Activated naive CD8-positive, alpha-beta T cell treated with anti-CD3 and anti-CD28 coated beads, Interleukin-2, amount 10 ng/mL, durations not matched to agents 7 days and 5 days (primary cell): ENCODE measurements around the gene RYR1. TPM values are rescaled to one million over a fixed set of nuclear protein-coding genes. Genes with fewer than 3 reads are reported as not detected.
A peak's percentile ranks its signal among the peaks of the same experiment; 100 is the strongest.
"Not testable (repeated sequence)": the region's sequence is repeated elsewhere in the genome, so short reads cannot be mapped to it uniquely, and the experiment has no call there.

Experiments
- ATAC-seq: fragments of 150-1000 bp; cut with Tn5 transposase; one replicate; pipeline ENCODE4 v1.10.0; 2021; ENCODE audit warnings: low read depth, moderate library complexity
- POLR2A ChIA-PET: fragments of 350-600 bp; sonication (Branson Sonifier 250); formaldehyde crosslinking; loops from one replicate; lab custom pipeline; 2021; ENCODE audit warnings: antibody characterized with exemption; lab: Charles Lee
- DNase-seq: peaks from one replicate; pipeline ENCODE4 v3.0.0; 2021
- H3K27ac Mint-ChIP-seq: one replicate; pipeline ENCODE4 v1.8.0; 2022; ENCODE audit warnings: mild to moderate bottlenecking, mixed read lengths
- H3K27me3 Mint-ChIP-seq: one replicate; pipeline ENCODE4 v1.8.0; 2022; ENCODE audit warnings: mild to moderate bottlenecking, moderate library complexity, mixed read lengths
- H3K36me3 Mint-ChIP-seq: one replicate; pipeline ENCODE4 v1.8.0; 2021; ENCODE audit warnings: mild to moderate bottlenecking, mixed read lengths
- H3K4me1 Mint-ChIP-seq: one replicate; pipeline ENCODE4 v1.8.0; 2021; ENCODE audit warnings: mixed read lengths
- H3K4me3 Mint-ChIP-seq: one replicate; pipeline ENCODE4 v1.8.0; 2022; ENCODE audit warnings: mild to moderate bottlenecking, moderate library complexity, mixed read lengths
- H3K9me3 Mint-ChIP-seq: one replicate; pipeline ENCODE4 v1.8.0; 2021; ENCODE audit warnings: mixed read lengths
- total RNA-seq, 2 experiments: library from RNA; stranded (reverse); gene quantifications; one replicate each; pipeline ENCODE4 v1.2.3, GENCODE V29; 2021

The RYR1 gene
- total RNA-seq, 2 experiments from 2014 or later: 2.9 to 3.5 TPM

DNA sequence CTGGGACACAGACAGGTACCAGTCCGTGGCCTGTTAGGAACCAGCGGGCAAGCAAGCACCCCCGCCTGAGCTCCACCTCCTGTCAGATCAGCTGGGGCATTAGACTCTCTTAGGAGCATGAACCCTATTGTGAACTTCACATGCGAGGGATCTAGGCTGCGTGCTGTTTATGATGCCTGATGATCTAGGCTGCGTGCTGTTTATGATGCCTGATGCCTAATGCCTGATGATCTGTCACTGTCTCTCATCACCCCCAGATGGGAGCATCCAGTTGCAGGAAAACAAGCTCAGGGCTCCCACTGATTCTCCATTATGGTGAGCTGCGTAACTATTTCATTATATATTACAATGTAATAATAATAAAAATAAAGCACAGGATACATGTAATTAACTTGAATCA lies 11.1 kb upstream of the RYR1 start:
- Mint-ChIP-seq H3K27ac (no peak overlapping the region), H3K4me1 (peaks cover 15% of the 10 kb centered on the region), H3K9me3 (no peaks in the 10 kb centered on the region), H3K27me3 (peaks cover 5% of the 10 kb centered on the region), H3K4me3 (no peak overlapping the region), H3K36me3 (no peaks in the 10 kb centered on the region)
- ATAC-seq: no peak
- DNase-seq: no peak
- POLR2A ChIA-PET: no interaction called here

DNA sequence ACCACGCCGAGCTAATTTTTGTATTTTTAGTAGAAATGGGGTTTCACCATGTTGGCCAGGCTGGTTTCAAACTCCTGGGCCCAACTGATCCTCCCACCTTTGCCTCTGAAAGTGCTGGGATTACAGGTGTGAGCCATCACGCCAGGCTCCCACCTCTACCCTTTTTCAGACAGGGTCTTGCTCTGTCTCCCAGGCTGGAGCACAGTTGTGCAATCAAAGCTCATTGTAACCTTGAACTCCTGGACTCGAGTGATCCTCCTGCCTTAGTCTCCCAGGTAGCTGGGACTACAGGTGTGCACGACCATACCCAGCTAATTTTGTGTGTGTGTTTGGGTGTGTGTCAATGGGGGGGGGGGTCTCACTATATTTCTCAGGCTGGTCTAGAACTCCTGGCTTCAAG lies 9.2 kb upstream of the RYR1 start:
- Mint-ChIP-seq H3K4me1 (peaks cover 5% of the 10 kb centered on the region), H3K36me3 (no peaks in the 10 kb centered on the region), H3K4me3 (no peak overlapping the region), H3K9me3 (no peaks in the 10 kb centered on the region), H3K27me3 (peaks cover 13% of the 10 kb centered on the region), H3K27ac (no peak overlapping the region)
- DNase-seq (no peak), ATAC-seq (no peak)
- POLR2A ChIA-PET: interaction anchor here (0.7 kb wide), 1 partner anchor 193 kb away, joined by 4 read pairs; no protein-coding TSS in a partner anchor

DNA sequence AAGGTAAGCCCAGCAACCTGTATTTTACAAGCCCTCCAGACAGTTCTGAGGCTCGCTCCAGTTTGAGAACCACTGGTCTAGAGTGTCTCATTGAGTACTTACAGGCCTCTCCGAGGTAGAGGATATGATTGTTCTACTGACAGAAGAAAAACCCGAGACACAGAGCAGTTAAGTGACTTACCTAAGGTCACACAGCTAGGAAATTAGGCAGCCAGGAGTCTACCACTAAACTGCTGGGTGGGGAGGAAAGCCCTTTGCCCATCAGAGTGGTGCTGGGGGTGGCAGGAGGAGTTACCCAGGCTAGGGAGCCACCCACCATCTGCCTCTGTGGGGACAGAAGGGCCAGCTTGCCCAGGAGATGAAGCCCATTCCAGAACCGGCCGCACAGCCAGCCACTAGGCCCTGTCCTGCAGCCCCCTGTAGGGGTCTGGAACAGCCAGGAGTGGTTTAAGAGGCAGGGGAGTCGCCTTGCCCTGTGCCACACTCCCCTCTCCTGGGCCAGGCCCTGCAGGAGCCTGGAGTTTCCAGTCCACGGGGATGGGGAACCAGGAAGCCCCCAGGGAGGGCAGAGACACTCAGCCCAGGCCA lies 8.2 kb upstream of the RYR1 start:
- H3K36me3 Mint-ChIP-seq: no peaks in the 10 kb centered on the region
- ATAC-seq (no peak), DNase-seq (no peak)
- peaks cover 13% of the 10 kb centered on the region for H3K27me3 Mint-ChIP-seq
- peak overlapping the region; percentile 50 for H3K4me3 Mint-ChIP-seq
- H3K27ac Mint-ChIP-seq: peak overlapping the region; percentile 58
- peaks cover 5% of the 10 kb centered on the region for H3K4me1 Mint-ChIP-seq
- POLR2A ChIA-PET: interaction anchor here (0.6 to 1.5 kb wide), 4 partner anchors 15 to 192 kb away, joined by 3 to 5 read pairs (median 4); partner anchors contain the start of gene FAM98C
- no peaks in the 10 kb centered on the region for H3K9me3 Mint-ChIP-seq

DNA sequence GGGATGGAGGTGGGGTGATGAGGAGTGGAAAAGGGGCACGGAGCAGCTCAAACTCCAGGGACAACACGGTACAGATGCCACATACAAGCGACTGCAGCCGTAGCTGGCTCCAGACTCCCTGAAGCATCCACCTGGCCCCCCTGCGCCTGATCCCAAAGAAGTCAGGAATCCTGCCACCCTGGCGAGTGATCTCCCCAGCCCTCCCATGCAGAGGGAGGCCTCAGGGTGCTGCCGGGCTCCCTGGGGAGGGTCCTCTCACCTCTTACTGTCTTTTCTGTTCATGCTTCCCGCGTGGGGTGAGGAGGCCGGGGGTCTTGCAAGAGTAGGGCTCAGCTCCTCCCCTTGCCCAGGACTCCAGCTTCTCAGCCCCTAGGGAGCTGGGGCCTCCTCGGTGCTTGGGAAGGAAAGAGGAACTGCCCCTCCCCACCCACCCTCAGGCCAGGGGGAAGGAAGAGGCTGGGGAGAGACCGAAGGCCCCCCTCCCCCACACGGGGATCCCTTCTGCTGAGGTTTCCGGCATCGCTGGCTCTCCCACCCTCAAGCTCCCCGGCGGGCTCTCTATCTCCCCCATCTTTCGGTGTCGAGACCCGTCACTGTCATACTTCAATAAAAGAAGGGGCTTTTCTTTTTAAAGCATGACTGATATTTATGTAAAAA lies 7.6 kb upstream of the RYR1 start, which contains the start of gene RASGRP4:
Gene RASGRP4 (minus strand): TSS at position 410 of the 657 bp plus-strand sequence. CDS start 128 bp downstream, at position 282.
- no peaks in the 10 kb centered on the region for H3K36me3 Mint-ChIP-seq
- no peaks in the 10 kb centered on the region for H3K9me3 Mint-ChIP-seq
- ATAC-seq (peak; percentile 74), DNase-seq (peak; percentile 53)
- H3K27me3 Mint-ChIP-seq: peaks cover 19% of the 10 kb centered on the region
- H3K4me3 Mint-ChIP-seq: peak within 1 kb of the TSS; percentile 69
- H3K4me1 Mint-ChIP-seq: peaks cover 5% of the 10 kb centered on the region
- H3K27ac Mint-ChIP-seq: peak within 1 kb of the TSS; percentile 58
- POLR2A ChIA-PET: interaction anchor here (0.7 to 1.5 kb wide), 2 partner anchors 23 to 236 kb away, joined by 3 to 5 read pairs; partner anchors contain the start of gene FAM98C

DNA sequence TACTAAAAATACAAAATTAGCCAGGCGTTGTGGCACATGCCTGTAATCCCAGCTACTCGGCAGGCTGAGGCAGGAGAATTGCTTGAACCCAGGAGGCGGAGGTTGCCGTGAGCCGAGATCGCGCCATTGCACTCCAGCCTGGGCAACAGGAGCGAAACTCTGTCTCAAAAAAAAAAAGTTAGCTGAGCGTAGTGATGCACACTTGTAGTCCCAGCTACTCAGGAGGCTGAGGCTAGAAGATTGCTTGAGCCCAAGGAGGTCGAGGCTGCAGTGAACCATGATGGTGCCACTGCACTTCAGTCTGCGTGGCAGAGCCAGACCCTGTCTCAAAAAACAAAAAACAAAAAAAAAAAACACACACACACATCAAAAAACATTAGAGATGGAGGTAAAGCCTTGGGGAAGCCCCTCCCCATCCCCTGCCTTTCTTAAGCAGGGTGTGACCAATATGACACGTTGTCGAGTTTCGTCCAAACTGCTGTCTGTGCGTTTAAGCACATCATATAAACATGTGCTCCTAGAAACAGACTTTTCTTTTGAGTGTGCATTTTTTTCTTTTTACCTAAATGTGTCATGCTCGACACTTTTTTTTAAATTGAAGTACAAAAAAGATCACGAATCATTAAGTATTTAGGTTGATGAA lies 6.3 kb upstream of the RYR1 start:
- not testable (repeated sequence) for H3K4me1 Mint-ChIP-seq, H3K4me3 Mint-ChIP-seq, ATAC-seq, DNase-seq, H3K27ac Mint-ChIP-seq, H3K9me3 Mint-ChIP-seq, H3K36me3 Mint-ChIP-seq
- peaks cover 19% of the 10 kb centered on the region for H3K27me3 Mint-ChIP-seq
- POLR2A ChIA-PET: interaction anchor here (0.7 kb wide), 1 partner anchor 1822 kb away, joined by 4 read pairs; the partner anchor contains the start of gene ZNF382

DNA sequence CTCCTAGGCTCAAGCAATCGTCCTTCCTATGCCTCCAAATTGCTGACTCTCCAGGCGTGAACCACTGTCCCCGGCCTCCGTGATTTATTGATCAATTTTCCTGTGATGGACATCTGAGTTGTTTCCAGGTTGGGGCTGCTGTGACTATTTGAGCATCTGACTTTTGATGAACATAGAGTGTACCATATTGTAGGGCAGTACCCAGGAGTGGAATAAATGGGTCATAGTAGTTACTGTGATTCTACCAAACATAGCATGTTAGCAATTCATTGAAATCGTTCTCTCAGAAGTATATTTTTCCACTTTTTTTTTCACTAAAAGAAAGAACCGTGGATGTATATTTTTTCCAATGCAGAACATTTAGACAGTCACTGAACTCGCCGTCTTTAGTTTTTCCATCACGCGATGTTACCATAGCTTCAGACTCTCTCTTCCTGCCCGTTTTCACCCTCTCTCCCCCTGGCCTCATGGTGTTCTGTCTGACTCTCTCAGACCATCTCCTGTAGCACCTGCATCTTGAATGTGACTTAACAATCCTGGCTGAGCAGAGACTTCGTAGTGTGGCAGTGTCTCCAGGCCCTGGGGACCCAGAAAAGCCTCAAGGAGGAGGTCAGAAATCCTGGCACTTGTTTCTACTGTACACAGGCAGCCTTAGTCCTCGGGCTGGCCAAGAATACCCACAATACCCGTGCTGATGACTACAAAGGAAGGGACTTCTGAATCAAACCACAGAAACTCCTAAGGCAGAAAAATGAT lies 4.3 kb upstream of the RYR1 start:
- ATAC-seq: no peak
- peaks cover 9% of the 10 kb centered on the region for H3K4me1 Mint-ChIP-seq
- H3K36me3 Mint-ChIP-seq: no peaks in the 10 kb centered on the region
- H3K4me3 Mint-ChIP-seq: no peak overlapping the region
- H3K27ac Mint-ChIP-seq: no peak overlapping the region
- POLR2A ChIA-PET: no interaction called here
- H3K9me3 Mint-ChIP-seq: no peaks in the 10 kb centered on the region
- no peak for DNase-seq
- H3K27me3 Mint-ChIP-seq: peaks cover 28% of the 10 kb centered on the region

DNA sequence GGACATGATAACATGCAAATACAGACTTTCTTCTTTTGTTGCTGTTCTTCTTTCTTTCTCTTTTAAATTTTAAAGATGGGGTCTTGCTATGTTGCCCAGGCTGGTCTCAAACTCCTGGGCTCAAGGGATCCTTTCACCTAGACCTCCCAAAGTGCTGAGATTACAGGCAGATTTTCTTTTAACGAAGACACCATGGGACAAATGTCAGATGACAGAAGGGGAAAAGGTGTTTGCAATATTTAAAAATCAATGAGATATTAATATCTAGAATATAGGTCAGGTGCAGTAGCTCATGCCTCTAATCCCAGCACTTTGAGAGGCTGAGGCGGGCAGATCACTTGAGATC lies 3.7 kb upstream of the RYR1 start:
- H3K4me1 Mint-ChIP-seq: peaks cover 11% of the 10 kb centered on the region
- H3K4me3 Mint-ChIP-seq: no peak overlapping the region
- no peak for DNase-seq
- peaks cover 31% of the 10 kb centered on the region for H3K27me3 Mint-ChIP-seq
- no peaks in the 10 kb centered on the region for H3K36me3 Mint-ChIP-seq
- no peak for ATAC-seq
- H3K9me3 Mint-ChIP-seq: no peaks in the 10 kb centered on the region
- no peak overlapping the region for H3K27ac Mint-ChIP-seq
- POLR2A ChIA-PET: no interaction called here

DNA sequence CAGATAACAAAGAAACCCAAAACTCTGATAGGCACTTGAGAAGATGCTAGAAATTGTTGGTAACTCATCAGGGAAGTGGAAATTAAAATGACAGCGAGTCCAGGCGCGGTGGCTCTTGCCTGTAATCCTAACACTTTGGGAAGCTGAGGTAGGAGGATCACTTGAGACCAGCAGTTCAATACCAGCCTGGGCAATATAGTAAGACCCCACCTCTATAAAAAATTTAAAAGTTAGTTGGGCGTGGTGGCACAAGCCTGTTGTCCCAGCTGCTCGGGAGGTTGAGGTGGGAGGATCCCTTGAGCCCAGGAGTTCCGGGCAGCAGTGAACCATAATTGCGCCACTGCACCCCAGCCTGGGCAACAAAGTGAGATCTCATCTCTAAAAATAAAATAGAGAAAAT lies 2.6 kb upstream of the RYR1 start:
- ATAC-seq: no peak
- peaks cover 33% of the 10 kb centered on the region for H3K27me3 Mint-ChIP-seq
- POLR2A ChIA-PET: no interaction called here
- H3K4me1 Mint-ChIP-seq: peaks cover 8% of the 10 kb centered on the region
- DNase-seq: no peak
- H3K27ac Mint-ChIP-seq: no peak overlapping the region
- no peaks in the 10 kb centered on the region for H3K9me3 Mint-ChIP-seq
- H3K4me3 Mint-ChIP-seq: no peak overlapping the region
- H3K36me3 Mint-ChIP-seq: no peaks in the 10 kb centered on the region

DNA sequence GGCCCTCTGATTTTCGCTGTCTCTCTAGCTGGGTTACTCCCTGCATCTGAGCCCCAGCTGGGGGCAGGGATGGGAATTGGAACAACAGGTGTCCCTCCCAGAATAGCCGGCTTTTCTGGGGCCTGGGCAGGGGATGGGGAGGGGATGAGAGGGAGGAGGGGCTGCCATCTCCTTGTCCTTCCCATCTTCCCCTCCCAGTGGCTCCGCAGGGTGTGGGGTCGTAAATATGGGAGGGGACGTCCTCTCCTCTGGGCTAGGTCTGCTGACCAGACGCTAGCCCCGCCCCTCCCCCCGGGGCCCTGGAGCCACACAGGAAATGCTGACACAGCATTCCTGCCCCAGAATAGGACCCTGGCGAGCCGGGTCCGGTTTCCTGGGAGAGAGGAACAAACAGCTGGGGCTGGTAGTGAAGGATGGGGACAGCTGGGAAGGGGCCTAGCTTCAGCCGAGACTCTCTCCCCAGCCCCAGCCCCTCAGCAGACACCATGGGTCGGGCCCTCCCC lies 1.1 kb downstream of the RYR1 start:
- Mint-ChIP-seq H3K27me3 (peaks cover 23% of the 10 kb centered on the region), H3K4me1 (peaks cover 6% of the 10 kb centered on the region), H3K4me3 (no peak overlapping the region), H3K27ac (no peak overlapping the region), H3K36me3 (no peaks in the 10 kb centered on the region), H3K9me3 (no peaks in the 10 kb centered on the region)
- no peak for ATAC-seq
- DNase-seq: no peak
- POLR2A ChIA-PET: no interaction called here

DNA sequence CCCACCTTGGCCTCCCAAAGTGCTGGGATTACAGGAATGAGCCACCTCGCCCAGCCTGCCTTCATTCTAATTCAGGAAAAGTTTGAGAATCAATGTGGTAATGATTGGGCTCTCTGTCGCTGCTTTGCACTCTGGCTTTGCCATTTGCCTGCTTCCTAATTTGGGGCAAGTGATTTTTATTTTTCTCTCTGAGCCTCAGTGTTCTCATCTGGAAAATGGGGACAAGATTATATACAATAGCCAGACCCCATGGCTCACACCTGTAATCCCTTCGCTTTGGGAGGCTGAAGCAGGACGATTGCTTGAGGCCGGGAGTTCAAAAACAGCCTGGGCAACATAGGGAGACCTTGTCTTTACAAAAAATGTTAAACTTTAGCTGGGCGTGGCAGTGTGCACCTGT lies 3.8 kb downstream of the RYR1 start:
- ATAC-seq: no peak
- H3K4me1 Mint-ChIP-seq: peaks cover 10% of the 10 kb centered on the region
- H3K36me3 Mint-ChIP-seq: no peaks in the 10 kb centered on the region
- POLR2A ChIA-PET: no interaction called here
- H3K9me3 Mint-ChIP-seq: no peaks in the 10 kb centered on the region
- H3K4me3 Mint-ChIP-seq: no peak overlapping the region
- no peak for DNase-seq
- no peak overlapping the region for H3K27ac Mint-ChIP-seq
- peaks cover 17% of the 10 kb centered on the region for H3K27me3 Mint-ChIP-seq

DNA sequence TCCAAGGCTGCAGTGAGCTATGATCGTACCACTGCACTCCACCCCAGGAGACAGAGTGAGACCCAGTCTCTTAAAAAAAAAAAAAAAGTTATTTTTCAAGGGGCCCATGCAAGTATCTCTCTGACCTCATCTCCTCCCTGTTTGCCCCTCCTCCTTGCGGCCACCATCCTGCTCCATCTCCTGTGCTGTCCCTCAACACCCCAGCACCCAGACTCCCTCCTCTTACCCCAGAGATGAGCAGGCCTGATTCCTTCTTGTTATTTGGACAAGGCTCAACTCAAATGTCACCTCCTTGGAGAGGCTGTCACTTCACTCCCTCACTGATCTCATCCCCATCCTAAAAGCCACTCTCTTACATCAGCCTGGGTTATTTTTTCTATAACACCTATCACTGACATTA lies 4.4 kb downstream of the RYR1 start:
- H3K27me3 Mint-ChIP-seq: peaks cover 17% of the 10 kb centered on the region
- no peak for DNase-seq
- no peaks in the 10 kb centered on the region for H3K9me3 Mint-ChIP-seq
- H3K27ac Mint-ChIP-seq: no peak overlapping the region
- H3K4me1 Mint-ChIP-seq: peaks cover 10% of the 10 kb centered on the region
- H3K4me3 Mint-ChIP-seq: no peak overlapping the region
- ATAC-seq: no peak
- POLR2A ChIA-PET: no interaction called here
- no peaks in the 10 kb centered on the region for H3K36me3 Mint-ChIP-seq

DNA sequence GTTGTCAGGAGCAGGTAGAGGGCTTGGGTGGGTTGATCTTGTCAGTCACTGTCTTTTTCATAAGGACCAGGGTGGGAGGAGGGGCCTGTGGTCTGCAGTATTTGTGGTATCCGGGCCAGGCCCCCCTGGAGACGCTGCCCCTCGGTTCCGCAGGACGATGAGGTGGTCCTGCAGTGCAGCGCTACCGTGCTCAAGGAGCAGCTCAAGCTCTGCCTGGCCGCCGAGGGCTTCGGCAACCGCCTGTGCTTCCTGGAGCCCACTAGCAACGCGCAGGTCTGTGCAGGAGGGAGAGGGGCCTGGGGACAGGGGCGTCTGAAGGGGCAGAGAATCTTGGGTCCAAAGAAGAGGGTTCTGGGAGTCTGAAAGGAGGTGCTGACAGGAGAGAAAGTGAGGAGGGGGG lies 7.1 kb downstream of the RYR1 start:
- DNase-seq: no peak
- H3K4me3 Mint-ChIP-seq: no peak overlapping the region
- H3K27ac Mint-ChIP-seq: no peak overlapping the region
- H3K27me3 Mint-ChIP-seq: peaks cover 8% of the 10 kb centered on the region
- H3K9me3 Mint-ChIP-seq: no peaks in the 10 kb centered on the region
- POLR2A ChIA-PET: no interaction called here
- ATAC-seq: no peak
- H3K4me1 Mint-ChIP-seq: peaks cover 8% of the 10 kb centered on the region
- no peaks in the 10 kb centered on the region for H3K36me3 Mint-ChIP-seq
